Measurements from ENCODE around the gene FRMD1. TPM values are rescaled to one million over a fixed set of nuclear protein-coding genes. Genes with fewer than 3 reads are reported as not detected.

Gene FRMD1
- total RNA-seq, 1 experiment from 2014 or later = not detected

DNA sequence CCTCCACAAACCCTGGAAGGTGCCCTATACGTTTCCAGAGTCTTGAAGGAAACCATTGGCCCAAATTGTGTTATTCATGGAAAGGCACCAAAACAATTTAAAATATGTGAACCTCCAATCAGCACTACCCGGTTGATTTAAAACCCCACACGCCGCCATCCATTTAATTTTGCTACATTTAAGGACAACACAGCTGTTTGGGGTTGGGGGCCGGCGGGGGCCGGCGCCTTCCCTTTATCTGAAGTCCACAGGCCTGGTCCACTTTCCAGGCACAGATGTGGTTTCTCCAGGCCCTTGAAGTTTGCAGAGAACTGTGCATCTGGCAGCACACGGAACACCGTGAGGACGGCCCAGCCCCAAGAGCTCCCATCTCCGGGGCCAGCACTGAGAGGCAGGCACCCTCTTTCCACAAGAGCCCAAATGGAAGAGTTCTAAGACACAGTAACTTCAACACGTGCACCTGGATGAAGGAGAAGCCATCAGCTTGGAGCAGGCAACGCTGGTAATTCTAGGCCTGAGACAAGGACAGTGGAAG, 16.8 kb upstream of the FRMD1 start:
- Histone ChIP-seq H3K4me3 (no peak overlapping the region), H3K27ac (no peak overlapping the region), H3K27me3 (replicated peaks) (no peaks in the 10 kb centered on the region), H3K9me3 (replicated peaks) (0 out of 2 replicates have a peak, but pooled peaks cover 3% of the 10 kb centered on the region), H3K36me3 (no peaks in the 10 kb centered on the region), H3K4me1 (replicated peaks) (no peaks in the 10 kb centered on the region)
- no peak for DNase-seq (ENCODE audit: low read depth in 1 of 2, low spot score in 2 of 2)

DNA sequence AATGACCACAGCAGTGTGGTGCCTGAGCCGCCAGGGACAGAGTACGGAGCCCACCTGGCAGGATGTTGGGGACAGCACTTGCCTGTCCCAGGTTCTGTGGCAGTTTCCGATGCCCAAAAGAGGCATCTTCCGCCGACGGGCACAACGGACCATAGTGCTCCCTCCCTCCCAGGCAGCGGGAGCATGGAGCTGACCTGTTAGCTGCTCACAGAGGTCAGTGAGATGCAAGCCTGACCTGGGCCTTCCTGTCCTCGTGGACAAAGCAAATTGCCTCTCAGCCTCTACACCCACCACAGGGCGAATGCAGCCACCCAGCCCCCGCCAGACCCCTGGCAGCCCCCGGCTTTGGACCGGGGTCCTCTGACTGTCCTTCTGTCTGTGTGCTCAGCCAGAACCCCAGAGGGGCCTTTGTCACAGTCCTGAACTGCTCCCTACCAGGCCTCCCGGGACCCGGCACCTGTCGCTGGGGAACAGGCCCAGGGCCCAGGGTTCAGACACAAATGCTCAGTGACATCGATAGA, 16.2 kb upstream of the FRMD1 start:
- Histone ChIP-seq H3K27me3 (replicated peaks) (no peaks in the 10 kb centered on the region), H3K36me3 (no peaks in the 10 kb centered on the region)

DNA sequence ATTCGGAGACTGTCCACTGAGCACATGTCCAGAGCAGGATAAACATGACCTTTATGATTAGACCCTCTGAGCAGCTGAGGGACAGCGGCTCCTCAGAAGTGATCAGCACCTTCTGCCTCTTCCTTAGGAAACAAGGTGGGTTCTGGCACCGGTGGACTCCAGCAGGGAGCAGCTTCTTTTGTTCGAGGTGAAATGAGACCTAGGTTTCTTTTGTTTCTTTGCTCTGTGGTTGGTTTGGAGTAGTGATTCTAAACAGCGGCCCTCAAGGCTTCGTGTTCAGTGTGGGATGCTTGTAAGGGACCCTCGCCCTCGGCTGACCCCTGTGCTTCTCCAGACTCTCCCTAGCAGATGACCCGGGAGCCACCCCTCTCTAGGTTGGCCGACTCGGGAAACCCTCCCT, 14.6 kb upstream of the FRMD1 start:
- Histone ChIP-seq H3K4me3 (no peak overlapping the region), H3K4me1 (replicated peaks) (no peaks in the 10 kb centered on the region), H3K27ac (no peak overlapping the region), H3K36me3 (no peaks in the 10 kb centered on the region), H3K27me3 (replicated peaks) (no peaks in the 10 kb centered on the region), H3K9me3 (replicated peaks) (0 out of 2 replicates have a peak, but pooled peaks cover 3% of the 10 kb centered on the region)
- DNase-seq (ENCODE audit: low read depth in 1 of 2, low spot score in 2 of 2) = no peak

More for the DNA sequence above, 16.2 kb upstream of the FRMD1 start:
- DNase-seq (ENCODE audit: low read depth in 1 of 2, low spot score in 2 of 2) = no peak
- Histone ChIP-seq H3K27ac (no peak overlapping the region), H3K9me3 (replicated peaks) (0 out of 2 replicates have a peak, but pooled peaks cover 3% of the 10 kb centered on the region), H3K4me1 (replicated peaks) (no peaks in the 10 kb centered on the region), H3K4me3 (no peak overlapping the region)

DNA sequence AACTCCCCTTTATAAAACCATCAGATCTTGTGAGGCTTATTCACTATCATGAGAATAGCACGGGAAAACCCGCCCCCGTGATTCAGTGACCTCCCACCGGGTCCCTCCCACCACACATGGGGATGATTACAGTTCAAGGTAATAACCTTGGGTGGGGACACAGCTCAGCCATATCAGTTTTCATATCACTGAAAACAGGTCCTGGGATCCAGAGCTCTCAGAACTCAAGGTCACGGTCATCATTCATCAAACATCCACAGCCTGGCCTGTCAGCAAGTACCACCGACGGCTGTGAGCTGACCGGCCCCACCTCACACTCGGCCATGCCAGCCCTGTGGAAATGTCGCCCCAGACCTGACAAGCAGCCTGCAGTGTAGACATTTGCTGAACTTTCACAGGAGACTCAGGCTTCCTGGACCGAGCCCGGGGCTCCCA, 14.1 kb upstream of the FRMD1 start:
- H3K27me3 ChIP-seq (replicated peaks) = no peaks in the 10 kb centered on the region
- no peaks in the 10 kb centered on the region for H3K4me1 ChIP-seq (replicated peaks)
- no peaks in the 10 kb centered on the region for H3K36me3 ChIP-seq
- H3K4me3 ChIP-seq = no peak overlapping the region
- no peak for DNase-seq (ENCODE audit: low read depth in 1 of 2, low spot score in 2 of 2)
- H3K9me3 ChIP-seq (replicated peaks) = 0 out of 2 replicates have a peak, but pooled peaks cover 3% of the 10 kb centered on the region
- H3K27ac ChIP-seq = no peak overlapping the region

DNA sequence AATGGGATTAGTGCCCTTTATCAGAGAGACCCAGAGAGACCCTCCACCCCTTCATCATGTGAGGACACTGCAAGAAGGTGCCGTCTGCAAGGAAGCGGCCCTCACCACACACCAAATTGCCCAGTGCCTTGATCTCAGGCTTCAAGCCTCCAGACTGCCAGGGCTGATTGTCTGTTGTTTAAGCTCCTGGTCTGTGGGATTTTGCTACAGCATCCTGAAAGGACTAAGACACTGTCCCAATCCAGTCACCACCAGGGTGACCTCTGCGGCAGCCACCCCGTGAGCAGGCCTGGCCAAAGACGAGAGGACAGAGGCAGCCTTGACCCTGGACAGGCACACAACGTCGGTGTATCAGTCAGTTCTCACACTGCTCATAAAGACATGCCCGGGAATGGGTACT, 13.5 kb upstream of the FRMD1 start:
- H3K27me3 ChIP-seq (replicated peaks) = no peaks in the 10 kb centered on the region
- 0 out of 2 replicates have a peak, but pooled peaks cover 3% of the 10 kb centered on the region for H3K9me3 ChIP-seq (replicated peaks)
- no peaks in the 10 kb centered on the region for H3K36me3 ChIP-seq
- H3K4me3 ChIP-seq = no peak overlapping the region
- H3K4me1 ChIP-seq (replicated peaks) = no peaks in the 10 kb centered on the region
- no peak for DNase-seq (ENCODE audit: low read depth in 1 of 2, low spot score in 2 of 2)
- no peak overlapping the region for H3K27ac ChIP-seq

DNA sequence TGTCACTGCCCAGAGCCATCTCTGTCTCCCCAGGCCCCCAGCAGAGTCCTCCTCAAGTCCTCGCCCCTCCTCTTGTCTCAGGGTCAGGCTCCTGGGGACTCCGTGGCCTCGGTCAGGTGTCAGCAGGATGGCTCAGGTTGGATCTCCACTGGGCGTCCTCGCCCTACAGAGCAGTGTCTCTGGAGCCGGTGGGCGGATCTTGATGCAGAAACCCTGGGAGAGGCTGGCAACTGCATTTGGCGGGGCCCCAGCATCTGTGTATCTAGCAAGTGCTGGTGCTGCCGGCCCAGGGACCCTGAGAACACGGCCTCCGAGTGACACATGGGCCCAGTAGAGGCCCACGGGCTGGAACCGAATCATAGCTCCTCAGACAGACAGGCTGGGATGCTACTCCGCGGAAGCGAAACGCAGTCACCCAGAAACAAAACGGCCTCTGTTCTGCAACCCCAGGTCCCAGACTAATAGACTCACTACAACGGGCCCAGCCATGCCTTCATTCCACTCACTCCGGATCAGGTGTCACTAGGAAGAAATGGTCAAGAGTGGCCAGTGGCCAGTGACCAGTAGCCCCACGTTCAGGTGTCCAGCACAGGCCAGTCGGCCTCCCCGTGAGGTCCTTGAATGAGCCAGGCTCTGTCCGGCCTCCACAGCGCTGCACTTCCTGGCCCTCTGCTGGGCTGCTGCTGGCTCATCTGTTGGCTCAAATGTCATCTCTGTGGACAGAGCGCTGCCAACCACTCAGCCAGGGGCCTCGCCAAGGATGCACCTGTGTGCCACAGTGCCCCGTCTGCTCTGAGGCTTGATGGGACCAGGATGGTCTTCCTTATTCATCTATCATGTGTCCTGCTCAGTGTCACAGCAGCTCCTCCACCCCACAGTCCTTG, 12.6 kb upstream of the FRMD1 start:
- no peak overlapping the region for H3K4me3 ChIP-seq
- H3K27ac ChIP-seq = no peak overlapping the region
- 0 out of 2 replicates have a peak, but pooled peaks cover 3% of the 10 kb centered on the region for H3K9me3 ChIP-seq (replicated peaks)
- no peaks in the 10 kb centered on the region for H3K27me3 ChIP-seq (replicated peaks)
- no peaks in the 10 kb centered on the region for H3K36me3 ChIP-seq
- H3K4me1 ChIP-seq (replicated peaks) = no peaks in the 10 kb centered on the region
- no peak for DNase-seq (ENCODE audit: low read depth in 1 of 2, low spot score in 2 of 2)

DNA sequence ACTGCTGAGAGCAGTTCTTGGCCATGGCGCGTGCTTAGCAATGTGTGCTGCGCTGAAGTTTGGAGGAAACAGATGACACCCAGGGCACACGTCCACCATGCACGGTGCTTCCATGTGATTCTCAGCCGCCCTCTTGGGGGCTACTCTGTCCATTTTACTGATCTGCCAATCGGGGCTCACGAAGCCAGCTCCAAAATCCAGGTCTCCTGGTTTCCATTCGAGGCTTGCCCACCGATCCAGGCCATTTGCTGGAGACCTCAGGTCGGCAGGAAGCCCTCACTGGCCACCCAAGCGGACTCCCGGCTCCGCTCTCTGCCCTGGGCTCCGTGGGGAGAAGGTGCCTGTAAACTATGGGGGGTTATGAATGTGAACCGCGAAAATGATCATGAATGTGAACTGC, 11.7 kb upstream of the FRMD1 start:
- Histone ChIP-seq H3K27ac (no peak overlapping the region), H3K4me1 (replicated peaks) (no peaks in the 10 kb centered on the region), H3K27me3 (replicated peaks) (no peaks in the 10 kb centered on the region), H3K9me3 (replicated peaks) (0 out of 2 replicates have a peak, but pooled peaks cover 3% of the 10 kb centered on the region), H3K4me3 (no peak overlapping the region), H3K36me3 (no peaks in the 10 kb centered on the region)
- no peak for DNase-seq (ENCODE audit: low read depth in 1 of 2, low spot score in 2 of 2)

DNA sequence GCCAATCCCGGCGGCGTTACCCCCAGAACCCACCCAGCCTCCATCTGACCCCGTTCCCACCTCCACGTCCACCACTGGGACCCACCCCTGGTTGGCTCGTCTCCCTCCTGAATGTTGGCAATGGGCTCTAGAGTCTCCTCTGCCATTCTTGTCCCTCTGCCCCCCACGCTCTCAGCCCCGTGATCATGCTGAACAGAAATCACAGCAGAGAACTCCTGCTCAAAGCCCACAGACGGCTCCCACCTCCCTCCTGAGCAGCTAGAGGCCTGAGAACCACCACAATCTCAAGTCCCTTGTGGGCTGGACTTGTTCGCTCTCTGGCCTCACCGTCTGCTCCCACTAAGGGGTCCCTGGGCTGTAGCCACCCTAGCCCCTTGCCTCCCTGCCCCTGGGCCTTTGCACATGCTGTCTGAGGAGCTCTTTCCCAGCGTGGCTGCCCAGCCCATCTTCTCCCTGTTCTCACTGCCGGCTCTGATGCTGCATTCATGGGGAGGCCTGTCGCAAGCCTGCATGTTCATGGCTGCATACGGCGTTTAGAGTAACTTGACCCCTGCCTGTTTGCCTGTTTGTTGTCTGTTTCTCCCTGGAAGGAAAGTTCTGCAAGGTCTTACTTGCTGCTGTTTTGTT, 11.2 kb upstream of the FRMD1 start:
- Histone ChIP-seq H3K27ac (no peak overlapping the region), H3K36me3 (no peaks in the 10 kb centered on the region), H3K4me1 (replicated peaks) (no peaks in the 10 kb centered on the region), H3K27me3 (replicated peaks) (no peaks in the 10 kb centered on the region), H3K4me3 (no peak overlapping the region), H3K9me3 (replicated peaks) (0 out of 2 replicates have a peak, but pooled peaks cover 3% of the 10 kb centered on the region)
- DNase-seq (ENCODE audit: low read depth in 1 of 2, low spot score in 2 of 2) = no peak

DNA sequence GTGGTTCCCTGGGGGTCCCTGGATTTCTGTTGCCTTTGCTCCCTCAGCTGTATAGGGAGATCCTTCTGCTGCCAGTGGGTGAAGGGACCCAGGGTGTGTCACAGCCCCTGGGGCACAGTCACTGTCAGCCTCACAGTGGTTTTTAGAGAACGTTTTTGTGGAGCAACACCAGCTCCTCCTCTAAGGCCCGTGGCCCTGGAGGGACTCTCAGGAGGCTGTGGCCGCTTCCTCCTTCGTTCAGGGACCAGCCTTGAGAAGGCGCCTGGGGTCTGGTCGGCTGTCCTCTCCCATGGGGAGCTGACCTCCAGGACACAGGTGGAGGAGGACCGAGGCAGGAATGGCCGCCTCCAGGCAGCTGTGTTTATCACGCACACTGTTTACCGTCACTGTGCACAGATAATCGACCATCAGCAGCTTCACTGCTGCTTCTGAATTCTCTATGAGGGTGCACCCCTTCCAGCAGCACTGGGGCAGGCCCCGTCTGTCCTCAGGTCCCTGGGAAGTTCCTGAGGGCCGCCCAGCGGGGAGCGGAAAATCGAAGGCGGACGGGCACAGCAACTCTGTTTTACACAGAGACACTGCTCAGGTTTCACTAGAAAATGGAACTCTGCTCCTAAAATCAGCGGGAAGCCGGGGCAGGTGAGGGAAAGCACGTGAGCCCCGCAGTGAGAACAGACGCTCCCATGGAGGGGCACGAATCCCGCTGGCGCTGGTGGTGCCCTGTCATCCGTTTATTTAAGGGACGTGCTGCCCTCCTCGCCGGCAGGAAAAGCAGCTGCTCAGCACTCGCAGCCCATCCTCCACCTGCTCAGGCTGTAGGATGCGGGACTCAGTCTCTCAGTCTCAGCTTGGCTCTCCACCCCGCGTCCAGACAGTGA, 10.4 kb upstream of the FRMD1 start:
- no peaks in the 10 kb centered on the region for H3K4me1 ChIP-seq (replicated peaks)
- no peaks in the 10 kb centered on the region for H3K27me3 ChIP-seq (replicated peaks)

DNA sequence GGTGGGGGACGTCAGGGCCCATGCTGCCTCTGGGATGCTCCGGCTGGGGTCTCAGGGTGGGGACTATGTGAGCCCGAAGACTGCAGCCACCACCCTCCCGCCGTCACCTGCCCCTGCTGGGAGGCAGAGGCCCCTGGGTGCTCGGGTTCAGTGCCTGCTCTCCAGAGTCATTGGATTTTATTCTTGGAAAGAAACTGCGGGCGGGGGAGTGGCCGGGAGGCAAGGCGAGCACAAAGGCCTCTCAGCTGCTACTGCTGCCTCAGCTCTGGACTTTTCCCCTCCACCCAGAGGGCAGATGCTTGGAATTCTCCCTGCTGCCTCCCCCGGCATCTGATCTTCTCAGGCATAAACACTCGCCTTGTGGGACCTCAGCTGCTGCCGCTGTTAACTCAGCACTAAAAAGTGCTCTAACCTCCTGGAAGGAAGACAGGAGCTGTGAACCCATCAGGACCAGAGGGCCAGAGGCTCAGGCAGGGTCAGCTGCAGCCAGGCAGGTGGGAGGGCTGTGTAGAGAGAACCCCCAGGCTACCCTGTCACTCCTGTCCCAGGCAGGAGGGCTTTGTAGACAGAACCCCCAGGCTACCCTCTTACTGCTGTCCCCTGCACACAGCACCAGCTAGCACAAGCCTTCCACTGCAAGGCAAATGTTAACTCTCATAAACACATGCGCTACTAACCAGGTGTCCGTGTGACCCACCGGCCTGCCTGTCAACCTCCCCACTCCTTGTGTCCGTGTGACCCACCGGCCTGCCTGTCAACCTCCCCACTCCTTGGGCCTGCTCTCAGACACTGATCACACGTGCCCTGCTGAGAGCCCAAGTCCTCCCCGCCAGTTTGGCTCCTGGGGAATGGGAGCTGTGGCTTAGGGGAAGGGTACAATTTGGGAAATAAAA, 9.4 kb upstream of the FRMD1 start:
- no peak overlapping the region for H3K27ac ChIP-seq
- no peaks in the 10 kb centered on the region for H3K36me3 ChIP-seq
- 0 out of 2 replicates have a peak, but pooled peaks cover 3% of the 10 kb centered on the region for H3K9me3 ChIP-seq (replicated peaks)
- H3K4me1 ChIP-seq (replicated peaks) = no peaks in the 10 kb centered on the region
- H3K27me3 ChIP-seq (replicated peaks) = no peaks in the 10 kb centered on the region
- peak in 1 of 2 experiments; percentile 9 for DNase-seq (ENCODE audit: low read depth in 1 of 2, low spot score in 2 of 2)
- no peak overlapping the region for H3K4me3 ChIP-seq

More for the DNA sequence above, 10.4 kb upstream of the FRMD1 start:
- Histone ChIP-seq H3K9me3 (replicated peaks) (0 out of 2 replicates have a peak, but pooled peaks cover 3% of the 10 kb centered on the region), H3K4me3 (no peak overlapping the region), H3K27ac (no peak overlapping the region), H3K36me3 (no peaks in the 10 kb centered on the region)
- no peak for DNase-seq (ENCODE audit: low read depth in 1 of 2, low spot score in 2 of 2)

DNA sequence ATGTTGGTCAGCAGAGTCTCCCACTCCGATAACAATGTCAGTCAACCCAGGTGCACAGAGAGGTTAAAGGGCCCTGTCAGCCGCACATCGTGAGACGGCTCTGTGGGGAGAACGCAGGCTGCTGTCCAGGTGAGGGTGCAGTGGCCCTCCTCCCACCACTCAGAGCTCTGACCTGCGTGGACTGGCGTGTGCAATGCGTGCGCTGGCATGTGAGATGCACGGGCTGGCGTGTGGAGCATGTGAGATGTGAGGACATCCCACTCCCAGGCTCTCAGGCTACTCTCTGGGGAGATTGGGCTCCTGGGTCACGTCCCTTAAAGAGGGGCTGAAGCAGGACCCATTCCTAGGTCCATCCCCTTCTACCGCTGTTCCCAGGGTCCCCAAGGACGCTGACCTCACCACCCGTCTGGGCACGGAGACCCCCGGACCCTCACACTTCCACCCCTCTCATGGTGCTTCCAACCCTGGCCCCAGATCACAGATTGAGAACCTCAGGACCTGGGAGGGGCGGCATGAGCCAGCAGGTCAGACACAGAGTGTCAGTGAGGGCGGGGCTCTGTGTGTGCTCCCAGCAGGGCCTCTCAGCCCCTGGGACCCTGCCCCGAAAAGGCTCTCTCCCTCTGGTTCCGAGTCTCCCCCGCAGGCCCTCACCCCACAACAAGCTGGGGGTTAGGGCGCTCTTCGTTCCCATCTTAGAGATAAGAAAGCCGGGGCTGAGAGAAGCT, 8.6 kb upstream of the FRMD1 start:
- Histone ChIP-seq H3K9me3 (replicated peaks) (0 out of 2 replicates have a peak, but pooled peaks cover under 1% of the 10 kb centered on the region), H3K36me3 (no peaks in the 10 kb centered on the region), H3K4me3 (no peak overlapping the region), H3K27ac (no peak overlapping the region), H3K27me3 (replicated peaks) (no peaks in the 10 kb centered on the region), H3K4me1 (replicated peaks) (no peaks in the 10 kb centered on the region)
- DNase-seq (ENCODE audit: low read depth in 1 of 2, low spot score in 2 of 2) = no peak

DNA sequence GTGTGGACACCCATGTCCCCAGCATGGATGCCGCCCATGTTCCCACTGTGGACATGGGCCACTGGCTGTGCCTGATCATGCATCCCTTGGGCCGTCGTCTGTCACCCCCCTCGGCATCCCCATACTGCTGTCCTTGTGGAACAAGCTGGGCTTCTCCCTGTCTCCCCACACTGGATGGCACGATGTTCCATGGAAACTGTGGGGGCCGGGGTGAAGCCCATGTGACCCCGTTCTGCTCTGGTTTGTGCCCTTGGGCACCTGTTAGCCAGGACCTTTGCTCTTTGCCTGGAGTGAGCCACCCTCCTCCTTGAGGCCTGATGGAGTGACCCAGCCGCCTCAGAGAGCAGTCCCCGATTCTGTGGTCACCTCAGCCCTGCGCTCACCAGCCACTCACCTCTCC, 7.6 kb upstream of the FRMD1 start:
- Histone ChIP-seq H3K27me3 (replicated peaks) (no peaks in the 10 kb centered on the region), H3K36me3 (no peaks in the 10 kb centered on the region), H3K9me3 (replicated peaks) (no peaks in the 10 kb centered on the region), H3K27ac (no peak overlapping the region), H3K4me1 (replicated peaks) (no peaks in the 10 kb centered on the region), H3K4me3 (no peak overlapping the region)
- DNase-seq (ENCODE audit: low read depth in 1 of 2, low spot score in 2 of 2) = no peak
